HepG2 (cell line): Measurements from ENCODE around the gene SLC29A1. TPM values are rescaled to one million over a fixed set of nuclear protein-coding genes. Genes with fewer than 3 reads are reported as not detected.

Experiments
- ATAC-seq: fragments of 200-7000 bp; cut with Tn5 transposase; 3 replicates; pipeline ENCODE4 v1.9.1; 2020; ENCODE audit warnings: mild to moderate bottlenecking, moderate library complexity
- BruUV-seq: library from RNA; stranded (reverse); fragments of 400-500 nt; replicated peaks from 2 replicates; lab custom pipeline; 2021; lab: Mats Ljungman, UMichigan
- CTCF ChIA-PET: fragments of 300-600 bp; formaldehyde crosslinking; extraction: SDS; loops from one replicate; lab custom pipeline; 2021; ENCODE audit warnings: low total read pairs, inconsistent platforms, low intra/inter-chr PET ratio; lab: Yijun Ruan, JAX
- POLR2A ChIA-PET: fragments of 350-600 bp; sonication (Branson Sonifier 250); formaldehyde crosslinking; loops from one replicate; lab custom pipeline; 2020; ENCODE audit warnings: antibody characterized with exemption, inconsistent platforms; lab: Yijun Ruan, JAX
- DNase-seq: peaks from one replicate; pipeline ENCODE4 v3.0.0-alpha.2; 2015; ENCODE audit warnings: low spot score
- FAIRE-seq: peaks from 3 replicates; lab custom pipeline; 2011; peaks lifted over from hg19 to GRCh38; lab: Jason Lieb, UNC
- H2AFZ ChIP-seq: one replicate; pipeline ENCODE4 v1.6.1; 2011; ENCODE audit warnings: low read length, inconsistent platforms
- H3K27ac ChIP-seq: fragments of 300-600 bp; 3 replicates; pipeline ENCODE4 v1.8.0; 2011; ENCODE audit warnings: mixed run types, mild to moderate bottlenecking, mixed read lengths, low read length, inconsistent platforms; ENCODE audit not compliant: insufficient read depth; ENCODE audit errors: extremely low read length
- H3K27me3 ChIP-seq, 2 experiments: fragments of 200-600 bp in 1 of 2; 2 replicates in 1 of 2; 3 replicates in 1 of 2; pipeline versions ENCODE4 v1.6.0 to v1.8.0; 2011; ENCODE audit warnings: low read length in 2 of 2, mild to moderate bottlenecking in 2 of 2, moderate library complexity in 2 of 2, inconsistent platforms in 1 of 2; ENCODE audit not compliant: insufficient read depth in 2 of 2, control insufficient read depth in 1 of 2
- H3K36me3 ChIP-seq, 2 experiments: fragments of 200-600 bp in 1 of 2; replicated peaks in 1 of 2; 2 replicates in 1 of 2; 3 replicates in 1 of 2; pipeline versions ENCODE4 v1.5.1 to v1.8.0; 2011; ENCODE audit warnings: low read length in 2 of 2, inconsistent platforms in 1 of 2; ENCODE audit not compliant: insufficient read depth in 2 of 2, control insufficient read depth in 1 of 2
- H3K4me1 ChIP-seq: 2 replicates; pipeline ENCODE4 v1.5.1; 2012; ENCODE audit warnings: low read length, inconsistent platforms; ENCODE audit not compliant: insufficient read depth
- H3K4me2 ChIP-seq: 2 replicates; pipeline ENCODE4 v1.6.0; 2011; ENCODE audit warnings: low read depth, low read length, inconsistent platforms
- H3K4me3 ChIP-seq, 3 experiments: fragments of 200-600 bp in 1 of 3; sonication (generic), shearing (Covaris generic) in 1 of 3; replicated peaks in 1 of 3; 2 replicates each; pipeline ENCODE4 v1.5.1; 2011 to 2016; ENCODE audit warnings: low read length in 3 of 3, inconsistent platforms in 2 of 3, low read depth in 2 of 3, mild to moderate bottlenecking in 2 of 3, control low read depth in 1 of 3, mixed read lengths in 1 of 3; ENCODE audit not compliant: insufficient read depth in 1 of 3
- H3K79me2 ChIP-seq: one replicate; pipeline ENCODE4 v1.6.1; 2011; ENCODE audit warnings: low read length, inconsistent platforms; ENCODE audit not compliant: insufficient read depth
- H3K9ac ChIP-seq: 2 replicates; pipeline ENCODE4 v1.6.0; 2011; ENCODE audit warnings: mild to moderate bottlenecking, low read depth, low read length, inconsistent platforms; ENCODE audit not compliant: insufficient read depth
- H3K9me3 ChIP-seq: 2 replicates; pipeline ENCODE4 v1.5.1; 2012; ENCODE audit warnings: mild to moderate bottlenecking, low read length
- H4K20me1 ChIP-seq: 2 replicates; pipeline ENCODE4 v1.6.0; 2011; ENCODE audit warnings: inconsistent platforms, mild to moderate bottlenecking, low read length, moderate library complexity; ENCODE audit not compliant: insufficient read depth
- MAFK ChIP-seq, 2 experiments: IDR thresholded peaks in 1 of 2; conservative IDR thresholded peaks in 1 of 2; 2 replicates each; pipeline ENCODE4 v1.6.1; 2011; ENCODE audit warnings: improper control_type of control experiment in 2 of 2, low read length in 2 of 2
- NONO ChIP-seq, 2 experiments: fragments of 450-650 bp in 1 of 2; sonication (generic) in 1 of 2; formaldehyde crosslinking in 1 of 2; IDR thresholded peaks in 1 of 2; conservative IDR thresholded peaks in 1 of 2; 2 replicates each; pipeline versions ENCODE4 v1.6.1 to v1.8.0; 2017 to 2022; ENCODE audit warnings: mild to moderate bottlenecking in 1 of 2, missing genetic modification reagents in 1 of 2, moderate library complexity in 1 of 2
- SOX6 ChIP-seq, 2 experiments: fragments of 450-650 bp in 1 of 2; sonication (generic) in 1 of 2; formaldehyde crosslinking in 1 of 2; IDR thresholded peaks; 2 replicates each; pipeline versions ENCODE4 v1.4.0 to v1.6.1; 2017 to 2020; ENCODE audit warnings: antibody characterized with exemption in 1 of 2, mild to moderate bottlenecking in 1 of 2, missing genetic modification reagents in 1 of 2
- ZHX1 ChIP-seq: sonication (generic); formaldehyde crosslinking; IDR thresholded peaks from 2 replicates; pipeline ENCODE4 v1.8.1; 2022; ENCODE audit warnings: low read depth, mild to moderate bottlenecking, missing genetic modification reagents
- WGBS: methylation state at CpG from one replicate; pipeline ENCODE4 v1.1.6; 2017; ENCODE audit warnings: low lambda C conversion rate; 5-methylcytosine and 5-hydroxymethylcytosine counted together
- in situ Hi-C: cut with HindIII; loops from 2 replicates; pipeline ENCODE4 v1.10.0; 2017; ENCODE audit warnings: low pct_unique_long_range_greater_than_20kb; ENCODE audit not compliant: extremely low pct_ligation_motif_present
- intact Hi-C: fragments of 100-400 bp; cut with micrococcal nuclease; formaldehyde crosslinking; loops from one replicate; pipeline ENCODE4 v1.10.0; 2022; ENCODE audit not compliant: unreplicated experiment
- polyA plus RNA-seq, 8 experiments: library from polyadenylated mRNA; depleted of rRNA in 3 of 8; stranded (reverse) in 7 of 8; unstranded in 1 of 8; fragments of >200 nt; fragmentation: Illumina TruSeq in 4 of 8; extraction: Trizol in 4 of 8; gene quantifications; 2 replicates each; pipeline versions ENCODE4 v1.2.1 to v1.2.3, GENCODE V29; 2011 to 2016; ENCODE audit warnings: low read depth in 4 of 8, missing spikeins in 1 of 8, mixed read lengths in 1 of 8; ENCODE audit not compliant: insufficient read depth in 1 of 8
- total RNA-seq, 5 experiments: library from RNA; depleted of rRNA; stranded (reverse); fragments of >200 nt; fragmentation: Illumina TruSeq; extraction: Trizol; gene quantifications; 2 replicates each; pipeline ENCODE4 v1.2.3, GENCODE V29; 2016; ENCODE audit warnings: low read depth in 1 of 5
- TF ChIP-seq, protein P1 (sequence below): sonication (generic); formaldehyde crosslinking; IDR thresholded peaks from 2 replicates; pipeline ENCODE4 v1.8.1; 2023; ENCODE audit warnings: mild to moderate bottlenecking, missing genetic modification reagents

Gene SLC29A1
- total and polyA plus RNA-seq, 2 of the 13 experiments (the other 11 are each of a cell fraction or from before 2014, with no cell fraction given): 43.2 to 106 TPM

- Histone ChIP-seq H3K27me3 (no peaks in the 10 kb centered on the region; a peak in 1 of 5 replicates), H3K4me2 (peak overlapping the region; percentile 96; the same call in 1 of the 2 replicates), H3K36me3 (peaks cover 16 to 49% of the 10 kb centered on the region in 2 experiments), H3K79me2 (peaks cover 21% of the 10 kb centered on the region), H3K4me3 (no peak overlapping the region), H4K20me1 (peaks cover 31% of the 10 kb centered on the region), H3K9ac (peak overlapping the region; percentile 92; the same call in 1 of the 2 replicates), H3K4me1 (peaks cover 56% of the 10 kb centered on the region), H3K27ac (peak overlapping the region; percentile 74), H3K9me3 (no peaks in the 10 kb centered on the region), H2AFZ (no peak overlapping the region)
- ChIA-PET CTCF (interaction anchor here (0.7 to 1.5 kb wide), 3 partner anchors 37 to 107 kb away, joined by 3 to 4 read pairs (median 4); no protein-coding TSS in a partner anchor), POLR2A (interaction anchor here (2.5 to 6.0 kb wide), 2 partner anchors 13 to 131 kb away, joined by 8 to 264 read pairs; partner anchors contain the start of genes HSP90AB1, MRPL14 and TMEM63B)
- intact Hi-C loops (no loop called here), in situ Hi-C loops (no loop called here)
- no peak for FAIRE-seq
- 93% methylated on average over 9 of the region's 9 CpGs for WGBS
- no peak for ATAC-seq
- TF ChIP-seq, protein P1, sequence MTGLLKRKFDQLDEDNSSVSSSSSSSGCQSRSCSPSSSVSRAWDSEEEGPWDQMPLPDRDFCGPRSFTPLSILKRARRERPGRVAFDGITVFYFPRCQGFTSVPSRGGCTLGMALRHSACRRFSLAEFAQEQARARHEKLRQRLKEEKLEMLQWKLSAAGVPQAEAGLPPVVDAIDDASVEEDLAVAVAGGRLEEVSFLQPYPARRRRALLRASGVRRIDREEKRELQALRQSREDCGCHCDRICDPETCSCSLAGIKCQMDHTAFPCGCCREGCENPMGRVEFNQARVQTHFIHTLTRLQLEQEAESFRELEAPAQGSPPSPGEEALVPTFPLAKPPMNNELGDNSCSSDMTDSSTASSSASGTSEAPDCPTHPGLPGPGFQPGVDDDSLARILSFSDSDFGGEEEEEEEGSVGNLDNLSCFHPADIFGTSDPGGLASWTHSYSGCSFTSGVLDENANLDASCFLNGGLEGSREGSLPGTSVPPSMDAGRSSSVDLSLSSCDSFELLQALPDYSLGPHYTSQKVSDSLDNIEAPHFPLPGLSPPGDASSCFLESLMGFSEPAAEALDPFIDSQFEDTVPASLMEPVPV (CRISPR knock-in tag): no peak
- no peak for TF ChIP-seq ZHX1
- TF ChIP-seq NONO (IDR thresholded peaks at IDR 0.05): no peak
- no peak for TF ChIP-seq NONO (CRISPR knock-in tag; conservative IDR thresholded peaks at IDR 0.05)
- 0 out of 4 replicates have a peak, but pooled peaks of 1 of the 2 experiments have one; percentile 4 for TF ChIP-seq MAFK (conservative IDR thresholded peaks at IDR 0.05 in 1 of 2, IDR thresholded peaks at IDR 0.05 in 1 of 2; ENCODE audit: low read length in 2 of 2)
- no peak for TF ChIP-seq SOX6 (IDR thresholded peaks at IDR 0.05)
- 0 out of 2 replicates have a peak, but pooled peaks have one; percentile 5 for TF ChIP-seq SOX6 (CRISPR knock-in tag; IDR thresholded peaks at IDR 0.05)
- no peak for DNase-seq
- no TSS peak for BruUV-seq
Measured at GRCh38 chr6:44258325-44258863, 35.0 kb downstream of the SLC29A1 start.
